Measurements from ENCODE around the gene SRSF10.

- TF ChIP-seq ZNF8 (CRISPR knock-in tag; IDR thresholded peaks at IDR 0.05), result no peak
- TF ChIP-seq SNAI2 (CRISPR knock-in tag; IDR thresholded peaks at IDR 0.05), result no peak
- TF ChIP-seq ZC3H10 (CRISPR knock-in tag; IDR thresholded peaks at IDR 0.05), result no peak
- no peak for TF ChIP-seq ARNTL (CRISPR knock-in tag; IDR thresholded peaks at IDR 0.05; ENCODE audit: borderline replicate concordance, low read depth)
- no peak for TF ChIP-seq ZNF70 (CRISPR knock-in tag; IDR thresholded peaks at IDR 0.05)
- TF ChIP-seq ZFP3 (CRISPR knock-in tag; IDR thresholded peaks at IDR 0.05), result no peak
Observed at GRCh38 chr1:23979387-23979880, 693 bp downstream of the SRSF10 start.
